ENCODE measurements around the gene ARHGEF28. TPM values are rescaled to one million over a fixed set of nuclear protein-coding genes. Genes with fewer than 3 reads are reported as not detected.

Gene ARHGEF28
- total RNA-seq, 1 donor from 2014 or later, result 14.4 TPM

- ATAC-seq (no peak), DNase-seq (ENCODE audit: low spot score) (no peak)
Observed at GRCh38 chr5:73648515-73648914, 22.5 kb downstream of the ARHGEF28 start.

GRCh38 chr5:73649926-73650325 is 23.9 kb downstream of the ARHGEF28 start:
- no peak for DNase-seq (ENCODE audit: low spot score)
- ATAC-seq, result no peak

DNA sequence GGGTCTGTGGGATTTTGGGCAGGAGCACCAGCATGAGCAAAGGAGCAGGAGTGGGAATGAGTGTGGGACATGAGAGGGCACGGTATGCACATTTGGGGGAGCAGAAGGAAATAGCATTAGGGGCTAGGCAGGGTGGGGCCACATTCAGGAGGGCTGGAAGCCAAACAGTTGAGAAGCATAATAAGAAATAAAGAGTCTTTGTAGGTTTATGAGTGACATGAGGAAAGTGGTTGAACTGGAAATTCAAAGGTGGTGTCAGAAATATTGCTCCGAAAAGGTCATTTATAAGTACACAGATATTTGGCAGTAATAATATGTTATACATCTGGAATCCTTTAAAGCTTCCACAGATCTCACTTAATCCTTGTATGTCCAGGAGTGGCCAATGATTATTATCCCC is 26.4 kb downstream of the ARHGEF28 start:
- DNase-seq (ENCODE audit: low spot score) (no peak), ATAC-seq (no peak)

DNA sequence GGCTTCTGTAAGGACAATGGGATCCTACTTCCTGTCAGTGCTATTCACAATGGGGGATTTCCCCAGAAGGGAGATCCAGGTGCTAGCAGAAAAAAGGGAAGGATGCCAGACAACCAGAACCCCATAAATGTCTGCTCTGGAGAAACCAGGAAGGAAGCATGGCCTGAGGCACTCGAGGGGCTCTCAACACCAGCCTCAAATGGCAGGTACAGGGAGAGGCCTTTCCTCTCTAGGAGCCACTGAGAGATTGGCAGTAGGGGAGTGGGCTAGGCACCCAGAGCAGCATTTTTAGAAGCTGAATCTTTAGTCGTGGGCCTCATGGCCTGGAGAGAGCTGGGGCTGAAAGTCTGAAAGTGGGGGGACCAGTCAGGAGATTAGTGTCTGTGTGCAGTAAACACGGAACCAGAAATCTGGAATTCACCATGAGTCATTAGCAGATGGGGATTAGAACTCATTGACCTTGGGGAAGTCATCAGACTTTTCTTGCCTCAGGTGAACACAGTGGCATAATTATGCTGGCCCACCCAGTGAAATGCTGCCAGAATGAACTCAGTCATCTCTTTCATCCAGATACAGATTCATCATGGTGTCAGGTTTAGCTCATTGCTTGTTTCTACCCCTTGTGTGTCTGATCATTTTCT is 28.3 kb downstream of the ARHGEF28 start:
- no peak for DNase-seq (ENCODE audit: low spot score)
- no peak for ATAC-seq

- peak; percentile 86 for ATAC-seq
- DNase-seq (ENCODE audit: low spot score), result no peak
Observed at GRCh38 chr5:73654819-73655318, 28.9 kb downstream of the ARHGEF28 start.

DNA sequence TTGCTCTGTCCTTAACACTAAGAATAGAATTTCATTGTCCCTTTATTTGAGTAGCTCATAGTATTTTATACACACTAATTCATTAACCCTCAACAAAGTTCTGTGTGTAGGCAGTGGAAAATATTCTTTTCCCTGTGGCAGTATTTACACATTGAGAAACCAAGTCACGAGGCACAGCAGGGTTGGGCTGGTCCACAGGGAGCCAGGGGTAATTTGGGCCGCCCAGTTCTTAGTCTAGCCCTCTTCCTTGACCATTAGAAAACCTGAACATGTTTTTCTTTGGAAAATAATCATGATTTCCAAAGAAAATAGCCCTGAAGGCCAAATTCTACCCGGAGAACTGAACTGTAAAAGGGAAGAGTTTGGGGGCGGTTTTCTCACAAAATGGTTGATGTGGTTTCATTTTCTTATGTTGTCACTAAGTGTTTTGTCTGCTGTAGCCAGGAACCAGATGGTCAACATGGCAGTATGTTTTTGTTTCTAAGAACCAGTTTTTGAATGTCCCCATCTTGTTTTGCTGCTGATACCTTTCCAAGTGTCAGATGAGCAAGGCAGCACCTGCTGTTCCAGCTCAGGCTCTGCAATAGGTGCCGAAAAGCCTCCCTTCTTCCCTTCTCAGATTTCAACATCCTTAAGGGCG is 29.6 kb downstream of the ARHGEF28 start:
- DNase-seq (ENCODE audit: low spot score), result no peak
- ATAC-seq, result peak; percentile 13

- DNase-seq (ENCODE audit: low spot score), result no peak
- peak; percentile 18 for ATAC-seq
Observed at GRCh38 chr5:73661753-73662152, 35.8 kb downstream of the ARHGEF28 start.

GRCh38 chr5:73663161-73663859 is 37.3 kb downstream of the ARHGEF28 start:
- ATAC-seq (peak; percentile 84), DNase-seq (ENCODE audit: low spot score) (no peak)

- DNase-seq (ENCODE audit: low spot score) (no peak), ATAC-seq (peak; percentile 81)
Observed at GRCh38 chr5:73663860-73664240, 37.9 kb downstream of the ARHGEF28 start.

DNA sequence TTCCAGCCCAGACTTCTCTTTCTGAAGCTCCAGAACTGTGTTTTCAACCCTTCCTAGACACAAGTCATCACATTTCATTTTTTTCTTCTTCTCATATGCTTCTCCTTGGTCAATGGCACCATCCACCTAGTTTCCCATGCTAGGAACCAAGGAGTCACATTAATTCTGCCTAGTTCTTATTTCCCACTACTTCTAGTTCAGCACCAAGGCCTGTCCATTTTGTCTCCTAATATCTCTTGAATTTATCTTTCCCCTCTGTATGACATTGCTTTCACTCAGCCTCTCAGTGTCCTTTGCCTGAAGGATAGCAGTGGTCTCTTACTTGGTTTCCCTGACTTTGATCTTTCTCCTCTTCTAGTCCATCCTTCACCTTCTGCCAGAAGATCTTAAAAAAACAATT is 38.8 kb downstream of the ARHGEF28 start:
- DNase-seq (ENCODE audit: low spot score) (no peak), ATAC-seq (no peak)

- DNase-seq (ENCODE audit: low spot score) (no peak), ATAC-seq (no peak)
Observed at GRCh38 chr5:73666891-73667290, 40.9 kb downstream of the ARHGEF28 start.

DNA sequence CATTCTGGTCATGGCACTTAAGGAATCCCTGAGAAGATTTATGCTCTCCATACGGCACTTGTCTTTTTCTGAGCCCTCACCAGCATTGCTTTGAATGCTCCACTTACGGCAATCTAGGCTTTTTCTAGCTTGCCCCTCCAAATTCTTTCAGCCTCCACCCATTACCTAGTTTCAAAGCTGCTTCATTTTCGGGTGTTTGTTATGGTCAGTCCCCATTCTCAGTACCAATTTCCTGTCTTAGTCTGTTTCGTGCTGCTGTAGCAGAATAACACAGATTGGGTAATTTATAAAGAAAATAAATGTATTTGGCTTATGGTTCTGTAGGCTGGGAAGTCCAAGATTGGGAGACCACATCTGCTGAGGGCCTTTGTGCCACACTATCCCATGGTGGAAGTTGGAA is 42.0 kb downstream of the ARHGEF28 start:
- DNase-seq (ENCODE audit: low spot score) (no peak), ATAC-seq (no peak)

DNA sequence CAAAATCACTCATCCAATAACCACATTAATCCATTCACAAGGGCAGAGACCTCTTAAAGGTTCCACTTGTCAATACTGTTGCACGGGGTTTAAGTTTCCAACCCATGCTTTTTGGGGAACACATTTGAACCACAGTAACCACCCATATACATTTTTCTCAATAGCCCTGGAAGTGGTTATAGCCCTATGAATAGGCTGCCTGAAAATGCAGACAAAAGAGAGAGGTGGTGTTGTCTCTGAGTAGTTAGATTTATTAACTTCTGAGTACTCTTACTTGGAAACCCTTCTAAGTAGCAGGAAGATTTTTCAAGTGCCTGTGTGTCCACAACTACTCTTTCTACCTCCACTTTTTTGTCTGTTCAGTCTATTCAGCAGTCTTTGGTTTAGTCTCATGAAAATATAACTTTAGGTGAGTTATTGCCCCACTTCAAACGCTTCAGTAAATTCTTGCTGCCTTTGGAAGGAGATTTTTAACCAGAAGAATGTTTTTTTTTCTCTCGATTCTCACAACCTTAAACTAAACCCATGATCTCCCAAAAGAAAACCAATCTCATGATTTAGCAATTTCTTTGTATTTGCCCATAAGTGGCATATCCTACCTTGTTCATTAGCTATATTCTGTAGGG is 42.6 kb downstream of the ARHGEF28 start:
- no peak for DNase-seq (ENCODE audit: low spot score)
- ATAC-seq, result no peak

- no peak for ATAC-seq
- DNase-seq (ENCODE audit: low spot score), result no peak
Observed at GRCh38 chr5:73670731-73671130, 44.7 kb downstream of the ARHGEF28 start.

DNA sequence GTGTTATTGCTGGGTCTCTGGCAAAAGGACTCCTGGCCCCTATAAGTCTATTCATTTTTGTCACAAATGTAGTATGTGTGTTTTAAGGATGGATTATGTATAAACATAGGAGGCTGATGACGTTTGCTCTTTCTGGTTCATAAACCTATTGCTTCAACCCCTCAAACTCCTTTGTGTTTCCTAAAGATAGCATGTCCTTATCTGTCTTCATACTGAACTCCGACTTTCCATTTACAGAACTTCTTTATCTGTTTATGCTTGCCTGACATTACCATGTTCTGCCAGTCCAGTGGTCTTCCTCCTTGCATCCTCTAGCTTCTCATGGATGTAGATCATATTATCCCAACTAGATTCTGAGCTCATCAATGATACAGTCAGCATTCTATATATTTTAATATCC is 46.1 kb downstream of the ARHGEF28 start:
- ATAC-seq, result no peak
- no peak for DNase-seq (ENCODE audit: low spot score)

GRCh38 chr5:73673161-73673591 is 47.2 kb downstream of the ARHGEF28 start:
- no peak for DNase-seq (ENCODE audit: low spot score)
- ATAC-seq, result peak; percentile 68

DNA sequence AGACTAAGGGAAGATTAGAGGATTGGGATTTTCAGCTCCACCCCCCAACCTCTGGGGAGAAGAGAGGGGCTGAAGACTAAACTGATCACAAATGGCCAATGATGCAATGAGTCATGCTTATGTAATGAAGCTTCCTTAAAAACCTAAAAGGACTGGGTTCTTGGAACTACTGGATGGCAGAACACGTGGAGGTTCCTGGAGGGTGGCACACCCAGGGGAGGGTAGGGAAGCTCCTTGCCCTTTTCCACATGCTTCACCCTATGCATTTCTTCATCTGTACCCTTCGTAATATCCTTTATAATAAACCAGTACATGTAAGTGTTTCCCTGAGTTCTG is 48.6 kb downstream of the ARHGEF28 start:
- no peak for DNase-seq (ENCODE audit: low spot score)
- no peak for ATAC-seq

DNA sequence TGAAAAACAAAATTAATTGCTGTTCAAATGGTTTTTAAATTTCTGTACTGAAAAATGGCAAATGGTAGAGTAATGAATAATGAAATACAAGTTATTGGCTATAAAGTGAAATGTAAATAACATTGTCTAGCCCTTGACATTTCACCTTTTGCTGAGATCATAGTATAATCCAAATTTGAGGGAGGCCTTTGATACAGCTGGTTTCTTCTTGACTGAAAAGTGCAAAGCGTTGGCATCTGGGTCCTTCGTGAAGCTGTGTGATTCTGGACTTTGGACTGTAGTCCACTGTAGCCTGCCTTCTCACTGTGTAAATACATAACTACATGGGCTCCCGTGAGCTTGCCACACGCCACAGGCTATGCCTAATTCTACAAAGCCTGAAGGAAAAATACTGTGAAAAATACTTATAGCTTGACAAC is 52.3 kb downstream of the ARHGEF28 start:
- DNase-seq (ENCODE audit: low spot score) (peak; percentile 81), ATAC-seq (peak; percentile 94)

DNA sequence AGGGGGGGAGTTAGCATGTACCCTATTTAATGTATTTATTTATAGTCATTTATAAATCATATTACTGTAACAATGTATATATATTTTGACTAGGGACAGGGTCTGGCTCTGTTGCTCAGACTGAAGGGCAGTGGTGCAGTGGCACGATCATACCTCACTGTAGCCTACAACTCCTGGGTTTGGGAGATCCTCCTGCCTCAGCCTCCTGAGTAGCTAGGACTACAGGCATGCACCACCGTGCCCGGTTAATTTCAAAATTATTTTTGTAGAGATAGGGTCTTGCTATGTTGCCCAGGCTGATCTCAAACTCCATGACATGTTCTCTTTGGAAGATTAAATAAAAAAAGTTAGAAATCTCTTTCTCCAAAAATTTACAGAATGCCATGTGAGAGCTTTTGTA is 52.8 kb downstream of the ARHGEF28 start:
- DNase-seq (ENCODE audit: low spot score) (no peak), ATAC-seq (peak; percentile 16)

DNA sequence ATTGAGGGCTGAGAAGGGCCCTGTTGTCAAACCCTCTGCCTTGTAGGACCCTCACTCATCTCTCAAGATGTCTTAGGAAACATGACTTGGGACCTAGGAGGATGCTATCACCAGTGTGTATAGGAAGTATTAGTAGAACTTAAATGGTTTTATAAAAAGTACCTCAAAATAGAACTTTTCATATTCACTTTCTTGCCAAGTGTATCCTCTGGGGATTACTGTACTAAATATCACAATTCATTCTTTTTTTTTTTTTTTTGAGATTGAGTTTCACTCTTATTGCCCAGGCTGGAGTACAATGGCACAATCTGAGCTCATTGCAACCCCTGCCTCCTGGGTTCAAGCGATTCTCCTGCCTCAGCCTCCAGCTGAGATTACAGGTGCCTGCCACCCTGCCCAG is 56.2 kb downstream of the ARHGEF28 start:
- DNase-seq (ENCODE audit: low spot score), result no peak
- ATAC-seq, result no peak

DNA sequence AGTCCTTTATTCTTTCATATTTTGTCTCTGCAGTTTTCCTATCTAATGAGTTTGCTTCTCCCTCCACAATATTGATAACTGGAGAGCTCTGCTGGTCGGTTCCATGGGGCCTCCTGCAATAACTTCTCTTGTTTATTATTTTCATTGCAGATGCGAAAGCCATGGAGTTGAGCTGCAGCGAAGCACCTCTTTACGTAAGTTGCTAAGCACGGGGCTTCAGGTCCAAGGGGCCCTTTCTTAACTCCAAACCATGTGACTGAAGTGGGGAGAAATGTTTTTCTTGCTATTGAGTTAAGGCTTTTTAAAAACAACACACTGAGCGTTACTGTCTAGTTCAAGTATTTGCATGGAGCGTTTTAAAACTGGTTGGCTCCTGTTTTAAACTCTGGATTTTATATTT is 58.7 kb downstream of the ARHGEF28 start:
- ATAC-seq, result no peak

GRCh38 chr5:73686912-73687311 is 60.9 kb downstream of the ARHGEF28 start:
- no peak for ATAC-seq
- no peak for DNase-seq (ENCODE audit: low spot score)

More for the DNA sequence above, 58.7 kb downstream of the ARHGEF28 start:
- no peak for DNase-seq (ENCODE audit: low spot score)

Data from left lobe of liver (tissue), 2 donors.